GM23338 (cell line): Measurements from ENCODE around the gene CEP44.

Experiments
- CTCF ChIP-seq, 2 experiments: fragments of 200-600 bp in 1 of 2; sonication (generic) in 1 of 2; conservative IDR thresholded peaks; 2 replicates each; pipeline versions ENCODE4 v1.5.1 to v1.6.1; 2016 to 2017; ENCODE audit warnings: antibody characterized with exemption in 2 of 2, low read depth in 2 of 2, mild to moderate bottlenecking in 2 of 2, moderate library complexity in 1 of 2
- NANOG ChIP-seq: IDR thresholded peaks from 2 replicates; pipeline ENCODE4 v1.6.1; 2016; ENCODE audit warnings: antibody characterized with exemption, borderline replicate concordance
- REST ChIP-seq: IDR thresholded peaks from one replicate; pipeline ENCODE4 v1.6.1; 2018; ENCODE audit warnings: antibody characterized with exemption; ENCODE audit not compliant: unreplicated experiment

- TF ChIP-seq CTCF (conservative IDR thresholded peaks at IDR 0.05; ENCODE audit: low read depth in 2 of 2) (no peak), NANOG (no peak), REST (no peak)
These were observed 38.0 kb upstream of the CEP44 start for GRCh38 chr4:174245714-174246113.
